LNCaP clone FGC (cell line): ENCODE results near the gene TOM1.

ENCODE experiments used
- DNase-seq: peaks from one replicate; pipeline ENCODE4 v3.0.0-alpha.2; 2011; ENCODE audit warnings: low read depth
- H3K4me3 ChIP-seq: 2 replicates; pipeline ENCODE4 v1.5.1; 2011; ENCODE audit warnings: mild to moderate bottlenecking, low read depth, low read length, control low read depth
- CTCF ChIP-seq: IDR thresholded peaks from 2 replicates; pipeline ENCODE4 v1.5.1; 2012; ENCODE audit warnings: mild to moderate bottlenecking; ENCODE audit not compliant: control insufficient read depth, insufficient read depth; ENCODE audit errors: extremely low read depth

The TOM1 gene

GRCh38 chr22:35384975-35385588 is 85.4 kb downstream of the TOM1 start:
- no peak for DNase-seq
- no peak overlapping the region for H3K4me3 ChIP-seq
- TF ChIP-seq CTCF, result no peak

GRCh38 chr22:35386670-35387288 is 87.1 kb downstream of the TOM1 start:
- no peak for TF ChIP-seq CTCF
- DNase-seq, result no peak
- no peak overlapping the region for H3K4me3 ChIP-seq

- DNase-seq, result no peak
- H3K4me3 ChIP-seq, result no peak overlapping the region
- TF ChIP-seq CTCF, result no peak
These were observed 91.2 kb downstream of the TOM1 start for GRCh38 chr22:35390933-35391332.

GRCh38 chr22:35392357-35392756 is 92.7 kb downstream of the TOM1 start:
- DNase-seq, result no peak
- TF ChIP-seq CTCF, result no peak
- no peak overlapping the region for H3K4me3 ChIP-seq

- H3K4me3 ChIP-seq, result no peak overlapping the region
- no peak for TF ChIP-seq CTCF
- no peak for DNase-seq
These were observed 93.7 kb downstream of the TOM1 start for GRCh38 chr22:35393116-35394010.

GRCh38 chr22:35394011-35394312 is 94.3 kb downstream of the TOM1 start:
- DNase-seq, result no peak
- no peak for TF ChIP-seq CTCF

More at GRCh38 chr22:35394011-35394312, 94.3 kb downstream of the TOM1 start:
- no peak overlapping the region for H3K4me3 ChIP-seq
